SK-N-MC (cell line): ENCODE data around the gene KITLG.

Experiments
- DNase-seq: peaks from one replicate; pipeline ENCODE4 v3.0.0-alpha.2; 2011; ENCODE audit warnings: low read depth, low spot score
- H3K27ac ChIP-seq: fragments of 200-600 bp; sonication (generic); 2 replicates; pipeline ENCODE4 v1.5.1; 2016; ENCODE audit warnings: mixed run types
- H3K36me3 ChIP-seq: fragments of 200-600 bp; sonication (generic); 2 replicates; pipeline ENCODE4 v1.6.1; 2017; ENCODE audit warnings: antibody characterized with exemption, low read length, mixed read lengths; ENCODE audit not compliant: insufficient read depth
- H3K4me3 ChIP-seq: fragments of 200-600 bp; sonication (generic); 2 replicates; pipeline ENCODE4 v1.5.1; 2016
- H3K9ac ChIP-seq: fragments of 200-600 bp; sonication (generic); 2 replicates; pipeline ENCODE4 v1.8.0; 2017; ENCODE audit warnings: mixed run types, mixed read lengths; ENCODE audit not compliant: insufficient read length
- H3K9me3 ChIP-seq: fragments of 200-600 bp; sonication (generic); 2 replicates; pipeline ENCODE4 v1.6.1; 2017; ENCODE audit warnings: low read depth, mild to moderate bottlenecking, antibody characterized with exemption, low read length, moderate library complexity, mixed read lengths
- EZH2 ChIP-seq: fragments of 200-600 bp; sonication (generic); IDR thresholded peaks from one replicate; pipeline ENCODE4 v1.6.1; 2017; ENCODE audit warnings: antibody characterized with exemption
- FOXP2 ChIP-seq: optimal IDR thresholded peaks from 2 replicates; pipeline ENCODE3; 2011; ENCODE audit warnings: mild to moderate bottlenecking, moderate library complexity; ENCODE audit not compliant: insufficient read depth; ENCODE audit errors: extremely low read length, control extremely low read depth
- POLR2AphosphoS5 ChIP-seq: IDR thresholded peaks from 2 replicates; pipeline ENCODE4 v1.6.1; 2012; ENCODE audit warnings: mild to moderate bottlenecking, low read depth, low read length, borderline replicate concordance

The KITLG gene

GRCh38 chr12:88579601-88580050 is 645 bp downstream of the KITLG start:
- Histone ChIP-seq H3K9me3 (no peaks in the 10 kb centered on the region), H3K9ac (peak overlapping the region; percentile 59), H3K4me3 (peak overlapping the region; percentile 96), H3K36me3 (no peaks in the 10 kb centered on the region), H3K27ac (no peak overlapping the region)
- DNase-seq = no peak
- no peak for TF ChIP-seq FOXP2
- no peak for TF ChIP-seq EZH2
- TF ChIP-seq POLR2AphosphoS5 = no peak

GRCh38 chr12:88579161-88579517 is 1.1 kb downstream of the KITLG start:
- TF ChIP-seq FOXP2 (no peak), EZH2 (no peak), POLR2AphosphoS5 (no peak)
- Histone ChIP-seq H3K4me3 (peak overlapping the region; percentile 96), H3K9ac (no peak overlapping the region), H3K9me3 (no peaks in the 10 kb centered on the region), H3K36me3 (no peaks in the 10 kb centered on the region), H3K27ac (no peak overlapping the region)
- DNase-seq = no peak

GRCh38 chr12:88578276-88579160 is 1.8 kb downstream of the KITLG start:
- H3K9ac ChIP-seq = no peak overlapping the region
- peak overlapping the region; percentile 96 for H3K4me3 ChIP-seq
- no peaks in the 10 kb centered on the region for H3K9me3 ChIP-seq
- TF ChIP-seq EZH2 (no peak), FOXP2 (no peak), POLR2AphosphoS5 (no peak)
- no peak overlapping the region for H3K27ac ChIP-seq
- no peaks in the 10 kb centered on the region for H3K36me3 ChIP-seq
- no peak for DNase-seq

GRCh38 chr12:88577537-88577936 is 2.7 kb downstream of the KITLG start:
- Histone ChIP-seq H3K9me3 (no peaks in the 10 kb centered on the region), H3K27ac (no peak overlapping the region), H3K4me3 (no peak overlapping the region), H3K36me3 (no peaks in the 10 kb centered on the region), H3K9ac (no peak overlapping the region)
- TF ChIP-seq FOXP2 (no peak), POLR2AphosphoS5 (no peak), EZH2 (no peak)
- DNase-seq = no peak

- DNase-seq = no peak
- no peaks in the 10 kb centered on the region for H3K36me3 ChIP-seq
- no peaks in the 10 kb centered on the region for H3K9me3 ChIP-seq
- no peak overlapping the region for H3K4me3 ChIP-seq
- no peak for TF ChIP-seq POLR2AphosphoS5
- TF ChIP-seq EZH2 = no peak
- TF ChIP-seq FOXP2 = no peak
- no peak overlapping the region for H3K9ac ChIP-seq
- no peak overlapping the region for H3K27ac ChIP-seq
Observed at GRCh38 chr12:88576866-88577265, 3.4 kb downstream of the KITLG start.

GRCh38 chr12:88575361-88575970 is 4.8 kb downstream of the KITLG start:
- H3K27ac ChIP-seq = no peak overlapping the region
- H3K36me3 ChIP-seq = no peaks in the 10 kb centered on the region
- H3K9me3 ChIP-seq = no peaks in the 10 kb centered on the region
- TF ChIP-seq EZH2 (no peak), POLR2AphosphoS5 (no peak), FOXP2 (no peak)
- no peak overlapping the region for H3K4me3 ChIP-seq
- DNase-seq = no peak
- H3K9ac ChIP-seq = no peak overlapping the region

GRCh38 chr12:88574278-88574677 is 6.0 kb downstream of the KITLG start:
- Histone ChIP-seq H3K4me3 (no peak overlapping the region), H3K27ac (no peak overlapping the region), H3K9me3 (no peaks in the 10 kb centered on the region), H3K36me3 (no peaks in the 10 kb centered on the region), H3K9ac (no peak overlapping the region)
- no peak for DNase-seq
- no peak for TF ChIP-seq EZH2
- TF ChIP-seq FOXP2 = no peak
- TF ChIP-seq POLR2AphosphoS5 = no peak

GRCh38 chr12:88573583-88573982 is 6.7 kb downstream of the KITLG start:
- no peak for TF ChIP-seq EZH2
- no peak for TF ChIP-seq FOXP2
- TF ChIP-seq POLR2AphosphoS5 = no peak
- Histone ChIP-seq H3K27ac (no peak overlapping the region), H3K9me3 (no peaks in the 10 kb centered on the region), H3K9ac (no peak overlapping the region), H3K4me3 (no peak overlapping the region), H3K36me3 (no peaks in the 10 kb centered on the region)
- DNase-seq = no peak
